ENCODE results near the gene TMCO2. TPM values are rescaled to one million over a fixed set of nuclear protein-coding genes. Genes with fewer than 3 reads are reported as not detected.

The TMCO2 gene
- total and polyA plus RNA-seq, 10 of the 15 experiments (the other 5 are each of a cell fraction or from before 2014, with no cell fraction given), result not detected

DNA sequence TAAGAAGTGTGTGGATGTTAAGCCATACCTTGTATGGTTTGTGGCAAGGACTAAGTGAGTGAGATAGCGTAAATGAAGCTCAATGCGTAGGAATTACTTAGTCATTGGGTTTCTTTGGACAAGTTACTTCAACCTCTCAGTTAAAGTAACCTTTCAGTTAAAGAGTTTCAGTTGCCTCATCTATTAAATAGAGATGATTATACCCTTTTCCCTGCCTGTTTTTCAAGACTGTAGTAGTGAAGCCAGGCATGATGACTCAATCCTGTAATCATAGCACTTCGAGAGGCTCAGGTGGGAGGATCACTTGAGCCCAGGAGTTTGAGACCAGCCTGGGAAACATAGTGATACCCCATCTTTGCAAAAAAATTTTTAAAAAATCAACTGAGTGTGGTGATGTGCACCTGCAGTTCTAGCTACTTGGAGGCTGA is 16.6 kb downstream of the TMCO2 start:
- peak; percentile 69 for ATAC-seq
- RAD21 ChIA-PET (ENCODE audit: unreplicated experiment), result interaction anchor here (0.6 to 0.7 kb wide), 3 partner anchors 9 to 73 kb away, joined by 3 read pairs; no protein-coding TSS in a partner anchor

DNA sequence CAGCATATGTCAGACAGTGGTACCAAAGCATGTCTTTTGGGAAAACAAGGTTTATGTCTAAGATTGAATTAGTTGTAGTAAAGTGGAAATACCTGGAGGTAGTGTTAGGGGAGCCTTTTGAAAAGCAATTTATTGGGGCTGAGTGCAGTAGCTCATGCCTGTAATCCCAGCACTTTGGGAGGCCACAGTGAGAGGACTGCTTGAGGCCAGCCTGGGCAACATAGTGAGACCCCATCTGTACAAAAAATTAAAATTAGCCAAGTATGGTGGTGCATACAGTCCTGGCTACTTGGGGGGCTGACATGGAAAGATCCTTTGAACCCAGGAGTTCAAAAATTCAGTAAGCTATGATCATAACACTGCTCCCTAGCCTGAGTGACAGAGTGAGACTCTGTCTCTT is 17.6 kb downstream of the TMCO2 start:
- peaks cover 3% of the 10 kb centered on the region for H3K79me2 ChIP-seq (ENCODE audit: control insufficient read depth, insufficient read depth, low read length)
- TF ChIP-seq SPI1 (IDR thresholded peaks at IDR 0.05; ENCODE audit: borderline replicate concordance, insufficient read depth, low read depth, low read length), result no peak
- TF ChIP-seq TCF7 (IDR thresholded peaks at IDR 0.05; ENCODE audit: borderline replicate concordance), result no peak
- no peak for TF ChIP-seq KDM1A (IDR thresholded peaks at IDR 0.05; ENCODE audit: borderline replicate concordance)
- TF ChIP-seq, protein P1, sequence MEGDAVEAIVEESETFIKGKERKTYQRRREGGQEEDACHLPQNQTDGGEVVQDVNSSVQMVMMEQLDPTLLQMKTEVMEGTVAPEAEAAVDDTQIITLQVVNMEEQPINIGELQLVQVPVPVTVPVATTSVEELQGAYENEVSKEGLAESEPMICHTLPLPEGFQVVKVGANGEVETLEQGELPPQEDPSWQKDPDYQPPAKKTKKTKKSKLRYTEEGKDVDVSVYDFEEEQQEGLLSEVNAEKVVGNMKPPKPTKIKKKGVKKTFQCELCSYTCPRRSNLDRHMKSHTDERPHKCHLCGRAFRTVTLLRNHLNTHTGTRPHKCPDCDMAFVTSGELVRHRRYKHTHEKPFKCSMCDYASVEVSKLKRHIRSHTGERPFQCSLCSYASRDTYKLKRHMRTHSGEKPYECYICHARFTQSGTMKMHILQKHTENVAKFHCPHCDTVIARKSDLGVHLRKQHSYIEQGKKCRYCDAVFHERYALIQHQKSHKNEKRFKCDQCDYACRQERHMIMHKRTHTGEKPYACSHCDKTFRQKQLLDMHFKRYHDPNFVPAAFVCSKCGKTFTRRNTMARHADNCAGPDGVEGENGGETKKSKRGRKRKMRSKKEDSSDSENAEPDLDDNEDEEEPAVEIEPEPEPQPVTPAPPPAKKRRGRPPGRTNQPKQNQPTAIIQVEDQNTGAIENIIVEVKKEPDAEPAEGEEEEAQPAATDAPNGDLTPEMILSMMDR (IDR thresholded peaks at IDR 0.05 in 2 of 3, conservative IDR thresholded peaks at IDR 0.05 in 1 of 3; ENCODE audit: control insufficient read depth in 2 of 3, extremely low read depth in 1 of 3, insufficient read depth in 1 of 3, low read depth in 3 of 3, low read length in 3 of 3), result no peak
- no peak for TF ChIP-seq POLR2A (IDR thresholded peaks at IDR 0.05; ENCODE audit: low read depth, low read length)
- TF ChIP-seq JUND (IDR thresholded peaks at IDR 0.05; ENCODE audit: low read depth, low read length), result no peak
- TF ChIP-seq BHLHE40 (IDR thresholded peaks at IDR 0.05; ENCODE audit: borderline replicate concordance in 1 of 2, low read depth in 2 of 2, low read length in 1 of 2), result no peak
- TF ChIP-seq YBX1 (IDR thresholded peaks at IDR 0.05), result no peak

More for the DNA sequence above, 16.6 kb downstream of the TMCO2 start:
- H3K36me3 ChIP-seq (ENCODE audit: control insufficient read depth in 2 of 2, insufficient read depth in 2 of 2, low read length in 1 of 2), result peaks cover 0 to 12% of the 10 kb centered on the region in 2 experiments; a peak in 3 of 4 replicates
- no peaks in the 10 kb centered on the region for H3K9me3 ChIP-seq (replicated peaks; ENCODE audit: control insufficient read depth, insufficient read depth, low read length)
- H4K20me1 ChIP-seq (ENCODE audit: control insufficient read depth, insufficient read depth), result no peaks in the 10 kb centered on the region
- no peak overlapping the region for H3K4me3 ChIP-seq
- in situ Hi-C loops (cut with MboI) (no loop called here), intact Hi-C loops (cut with micrococcal nuclease; ENCODE audit: unreplicated experiment) (no loop called here)
- H3K79me2 ChIP-seq (ENCODE audit: control insufficient read depth, insufficient read depth, low read length), result peaks cover 7% of the 10 kb centered on the region
- BruUV-seq (replicated peaks), result no TSS peak
- no peak overlapping the region for H3K27ac ChIP-seq (ENCODE audit: control insufficient read depth, insufficient read depth)
- H3K27me3 ChIP-seq (replicated peaks in 1 of 2; ENCODE audit: control insufficient read depth in 2 of 2, insufficient read depth in 2 of 2, low read length in 1 of 2), result no peaks in the 10 kb centered on the region
- ChIA-PET POLR2A (interaction anchor here (1.0 kb wide), 1 partner anchor 82 kb away, joined by 3 read pairs; no protein-coding TSS in a partner anchor), CTCF (interaction anchor here (1.7 to 2.5 kb wide), 2 partner anchors 112 to 120 kb away, joined by 6 to 7 read pairs; no protein-coding TSS in a partner anchor), SMC1A (ENCODE audit: uncharacterized antibody, unreplicated experiment) (interaction anchor here (1.2 to 3.1 kb wide), 2 partner anchors 111 to 121 kb away, joined by 4 to 10 read pairs; no protein-coding TSS in a partner anchor)
- H2AFZ ChIP-seq (ENCODE audit: control insufficient read depth, low read depth, low read length), result no peak overlapping the region
- no peak overlapping the region for H3K9ac ChIP-seq (ENCODE audit: control insufficient read depth, insufficient read depth, low read length)
- peak overlapping the region; percentile 43; the same call in 1 of the 2 replicates for H3K4me2 ChIP-seq (ENCODE audit: control insufficient read depth, insufficient read depth)
- TF ChIP-seq SMAD1 (IDR thresholded peaks at IDR 0.05; ENCODE audit: low read depth, partially characterized antibody) (no peak), SREBF1 (IDR thresholded peaks at IDR 0.05; ENCODE audit: low read length) (no peak), MYB (IDR thresholded peaks at IDR 0.05; ENCODE audit: borderline replicate concordance, low read depth, low read length) (no peak), MEF2A (IDR thresholded peaks at IDR 0.05; ENCODE audit: insufficient read depth, low read depth, low read length) (no peak), JUNB (IDR thresholded peaks at IDR 0.05) (peak; percentile 71), NR2C1 (IDR thresholded peaks at IDR 0.05) (no peak), KLF5 (IDR thresholded peaks at IDR 0.05; ENCODE audit: partially characterized antibody) (no peak)
- TF ChIP-seq, protein P2, sequence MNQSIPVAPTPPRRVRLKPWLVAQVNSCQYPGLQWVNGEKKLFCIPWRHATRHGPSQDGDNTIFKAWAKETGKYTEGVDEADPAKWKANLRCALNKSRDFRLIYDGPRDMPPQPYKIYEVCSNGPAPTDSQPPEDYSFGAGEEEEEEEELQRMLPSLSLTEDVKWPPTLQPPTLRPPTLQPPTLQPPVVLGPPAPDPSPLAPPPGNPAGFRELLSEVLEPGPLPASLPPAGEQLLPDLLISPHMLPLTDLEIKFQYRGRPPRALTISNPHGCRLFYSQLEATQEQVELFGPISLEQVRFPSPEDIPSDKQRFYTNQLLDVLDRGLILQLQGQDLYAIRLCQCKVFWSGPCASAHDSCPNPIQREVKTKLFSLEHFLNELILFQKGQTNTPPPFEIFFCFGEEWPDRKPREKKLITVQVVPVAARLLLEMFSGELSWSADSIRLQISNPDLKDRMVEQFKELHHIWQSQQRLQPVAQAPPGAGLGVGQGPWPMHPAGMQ (IDR thresholded peaks at IDR 0.05; ENCODE audit: borderline replicate concordance), result no peak
- no peak for FAIRE-seq
- 29% methylated on average over 3 of the region's 3 CpGs for WGBS (ENCODE audit: insufficient coverage, insufficient replicate concordance, low lambda C conversion rate, missing lambda C conversion rate)
- peaks cover 5% of the 10 kb centered on the region; the same call in 1 of the 2 replicates for H3K4me1 ChIP-seq (ENCODE audit: control insufficient read depth, insufficient read depth, low read length)
- DNase-seq (ENCODE audit: low read depth, low spot score), result no peak

More for the DNA sequence above, 17.6 kb downstream of the TMCO2 start:
- H4K20me1 ChIP-seq (ENCODE audit: control insufficient read depth, insufficient read depth), result no peaks in the 10 kb centered on the region
- SMC1A ChIA-PET (ENCODE audit: uncharacterized antibody, unreplicated experiment), result interaction anchor here (0.9 kb wide), 2 partner anchors 19 to 139 kb away, joined by 3 read pairs; no protein-coding TSS in a partner anchor
- no peak overlapping the region for H2AFZ ChIP-seq (ENCODE audit: control insufficient read depth, low read depth, low read length)
- POLR2A ChIA-PET, result no interaction called here
- DNase-seq (ENCODE audit: low read depth, low spot score) (no peak), FAIRE-seq (no peak), ATAC-seq (no peak)
- H3K4me2 ChIP-seq (ENCODE audit: control insufficient read depth, insufficient read depth), result no peak overlapping the region
- no peaks in the 10 kb centered on the region for H3K9me3 ChIP-seq (replicated peaks; ENCODE audit: control insufficient read depth, insufficient read depth, low read length)
- in situ Hi-C loops (cut with MboI), result no loop called here
- no peak overlapping the region for H3K4me3 ChIP-seq
- H3K9ac ChIP-seq (ENCODE audit: control insufficient read depth, insufficient read depth, low read length), result no peak overlapping the region
- H3K27ac ChIP-seq (ENCODE audit: control insufficient read depth, insufficient read depth), result no peak overlapping the region
- no peaks in the 10 kb centered on the region for H3K27me3 ChIP-seq (replicated peaks in 1 of 2; ENCODE audit: control insufficient read depth in 2 of 2, insufficient read depth in 2 of 2, low read length in 1 of 2)
- CTCF ChIA-PET, result interaction anchor here (1.4 to 2.5 kb wide), 2 partner anchors 121 to 173 kb away, joined by 3 to 6 read pairs; no protein-coding TSS in a partner anchor
- BruUV-seq (replicated peaks), result no TSS peak
- peaks cover under 1 to 14% of the 10 kb centered on the region in 2 experiments; a peak in 3 of 4 replicates for H3K36me3 ChIP-seq (ENCODE audit: control insufficient read depth in 2 of 2, insufficient read depth in 2 of 2, low read length in 1 of 2)
- H3K4me1 ChIP-seq (ENCODE audit: control insufficient read depth, insufficient read depth, low read length), result peaks cover 5% of the 10 kb centered on the region; the same call in 1 of the 2 replicates
- intact Hi-C loops (cut with micrococcal nuclease; ENCODE audit: unreplicated experiment), result no loop called here
- RAD21 ChIA-PET (ENCODE audit: unreplicated experiment), result no interaction called here
